Uterus (tissue), 4 donors: Measurements from ENCODE around the gene CIB4. TPM values are rescaled to one million over a fixed set of nuclear protein-coding genes. Genes with fewer than 3 reads are reported as not detected.

Experiments used
- DNase-seq, 2 donors: peaks; one replicate each; pipeline ENCODE4 v3.0.0-alpha.2; 2019 to 2020
- H3K27ac ChIP-seq, 2 donors: fragments of 200-600 bp; sonication (generic); 1 replicate in 1 of 2; 2 replicates in 1 of 2; pipeline ENCODE4 v1.5.1; 2016 to 2018
- H3K27me3 ChIP-seq, 2 donors: fragments of 200-600 bp; sonication (generic); one replicate each; pipeline ENCODE4 v1.5.1; 2018 to 2019; ENCODE audit warnings: control low read depth in 1 of 2
- H3K36me3 ChIP-seq, 2 donors: fragments of 200-600 bp; sonication (generic); one replicate each; pipeline ENCODE4 v1.5.1; 2019; ENCODE audit warnings: control low read depth in 1 of 2
- H3K4me1 ChIP-seq, 2 donors: fragments of 200-600 bp; sonication (generic); one replicate each; pipeline ENCODE4 v1.5.1; 2018 to 2019; ENCODE audit warnings: control low read depth in 1 of 2
- H3K4me3 ChIP-seq, 2 donors: fragments of 200-600 bp; sonication (generic); 1 replicate in 1 of 2; 2 replicates in 1 of 2; pipeline ENCODE4 v1.5.1; 2018 to 2019; ENCODE audit warnings: mild to moderate bottlenecking in 1 of 2
- H3K9me3 ChIP-seq, 2 donors: fragments of 200-600 bp; sonication (generic); one replicate each; pipeline ENCODE4 v1.5.1; 2019; ENCODE audit warnings: control low read depth in 1 of 2
- POLR2A ChIP-seq, 2 donors: fragments of 450-650 bp; IDR thresholded peaks; one replicate each; pipeline ENCODE4 v1.6.1; 2016; ENCODE audit warnings: antibody characterized with exemption in 2 of 2, mild to moderate bottlenecking in 1 of 2, moderate library complexity in 1 of 2
- intact Hi-C: fragments of 100-400 bp; cut with DNase I; formaldehyde crosslinking; loops from one replicate; pipeline ENCODE4 v1.15.1; 2023; ENCODE audit warnings: low total_unique reads
- total RNA-seq, 4 donors: library from RNA; depleted of rRNA in 3 of 4; stranded (reverse); fragments of >200 nt in 3 of 4; gene quantifications; one replicate each; pipeline versions ENCODE4 v1.1.0 to v1.2.4, GENCODE V29; 2014 to 2023
- TF ChIP-seq, protein P1 (sequence below), 4 experiments: fragments of 200-600 bp in 2 of 4; fragments of 450-650 bp in 2 of 4; sonication (generic) in 2 of 4; IDR thresholded peaks; one replicate each; pipeline ENCODE4 v1.5.1; 2016 to 2019; ENCODE audit warnings: antibody characterized with exemption in 4 of 4, mild to moderate bottlenecking in 2 of 4, moderate library complexity in 1 of 4
- donor health status: DM: yes; HTN: yes; CAD: no.

The CIB4 gene
- total RNA-seq, 4 donors from 2014 or later = 0.61 TPM; not detected in 3

DNA sequence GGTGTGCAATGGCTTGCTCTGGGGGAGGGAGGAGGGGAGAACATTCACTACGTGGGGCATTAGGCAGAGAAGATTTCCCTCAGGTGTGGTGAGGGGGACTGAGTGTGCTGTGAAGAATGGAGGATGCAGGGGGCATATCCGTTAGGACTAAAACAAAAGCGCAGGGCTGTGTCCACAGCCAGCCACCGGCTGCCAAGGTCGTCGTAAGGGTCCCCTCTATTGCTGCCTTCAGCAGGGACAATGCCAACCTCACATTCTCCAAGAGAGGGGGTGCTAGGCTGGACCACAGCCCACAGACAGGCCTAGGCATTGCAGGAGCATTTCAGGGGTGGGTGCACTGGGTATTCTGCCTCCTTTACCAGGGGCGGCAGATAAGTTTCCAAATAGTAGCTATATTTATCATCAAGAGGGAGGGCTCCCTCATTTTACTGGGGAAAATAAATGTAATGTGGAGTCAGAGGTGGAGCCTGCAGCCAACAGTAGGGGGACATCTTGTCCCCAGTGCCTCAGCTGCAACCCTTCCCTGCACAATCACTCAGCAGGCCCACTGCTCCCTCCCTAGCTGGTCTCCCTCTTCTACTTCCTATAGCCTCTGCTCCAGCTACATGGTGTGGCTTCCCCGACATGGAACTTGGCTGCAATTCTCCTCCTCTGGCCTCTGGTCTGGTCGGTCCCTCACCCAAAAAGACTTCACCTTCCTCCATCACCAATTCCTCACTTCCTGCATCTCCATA lies 88.4 kb downstream of the CIB4 start:
- H3K36me3 ChIP-seq = no peaks in the 10 kb centered on the region
- intact Hi-C loops = no loop called here
- H3K27me3 ChIP-seq = no peaks in the 10 kb centered on the region
- H3K4me1 ChIP-seq = no peaks in the 10 kb centered on the region
- no peaks in the 10 kb centered on the region for H3K9me3 ChIP-seq
- no peak overlapping the region for H3K4me3 ChIP-seq
- TF ChIP-seq POLR2A (IDR thresholded peaks at IDR 0.05) = no peak
- H3K27ac ChIP-seq = no peak overlapping the region
- DNase-seq = no peak

DNA sequence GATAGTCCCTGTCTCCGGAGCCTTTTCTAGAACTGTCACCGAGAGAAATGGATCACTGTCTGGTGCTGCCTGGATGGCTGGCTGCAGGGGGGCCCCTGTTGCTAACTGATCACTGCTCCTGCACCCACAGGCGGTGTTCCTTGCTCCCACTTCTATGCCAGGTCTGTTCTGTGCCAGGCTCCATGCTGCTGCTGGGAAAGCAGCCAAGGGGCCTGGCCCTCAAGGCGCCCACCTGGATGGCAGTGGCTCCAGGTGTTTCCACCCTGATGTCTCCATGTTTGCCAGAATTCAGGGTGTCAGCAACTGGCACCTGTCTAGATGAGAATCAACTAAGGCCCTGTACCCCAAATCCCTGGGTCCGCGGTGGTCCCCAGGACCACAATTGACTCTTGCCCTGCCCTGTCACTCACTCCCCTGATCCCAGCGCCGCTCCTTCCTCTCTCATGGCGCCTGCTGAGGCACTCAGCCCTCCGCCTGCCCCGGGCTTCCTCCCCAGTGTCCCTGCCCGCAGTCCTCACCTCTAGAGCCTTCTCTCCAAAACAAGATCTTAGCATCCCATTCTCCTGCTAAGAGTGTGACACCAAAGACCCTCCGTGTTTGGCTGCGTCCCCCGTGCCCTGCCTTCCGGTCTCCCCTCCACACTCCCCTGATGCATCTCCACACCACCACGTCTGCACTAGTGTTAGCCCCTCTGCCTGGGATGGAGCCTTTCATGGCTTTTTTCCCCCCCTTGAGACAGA lies 90.7 kb downstream of the CIB4 start:
- no peaks in the 10 kb centered on the region for H3K9me3 ChIP-seq
- no peaks in the 10 kb centered on the region for H3K36me3 ChIP-seq
- no peaks in the 10 kb centered on the region for H3K4me1 ChIP-seq
- H3K27me3 ChIP-seq = no peaks in the 10 kb centered on the region
- no peak overlapping the region for H3K27ac ChIP-seq
- no peak for DNase-seq
- TF ChIP-seq, protein P1, sequence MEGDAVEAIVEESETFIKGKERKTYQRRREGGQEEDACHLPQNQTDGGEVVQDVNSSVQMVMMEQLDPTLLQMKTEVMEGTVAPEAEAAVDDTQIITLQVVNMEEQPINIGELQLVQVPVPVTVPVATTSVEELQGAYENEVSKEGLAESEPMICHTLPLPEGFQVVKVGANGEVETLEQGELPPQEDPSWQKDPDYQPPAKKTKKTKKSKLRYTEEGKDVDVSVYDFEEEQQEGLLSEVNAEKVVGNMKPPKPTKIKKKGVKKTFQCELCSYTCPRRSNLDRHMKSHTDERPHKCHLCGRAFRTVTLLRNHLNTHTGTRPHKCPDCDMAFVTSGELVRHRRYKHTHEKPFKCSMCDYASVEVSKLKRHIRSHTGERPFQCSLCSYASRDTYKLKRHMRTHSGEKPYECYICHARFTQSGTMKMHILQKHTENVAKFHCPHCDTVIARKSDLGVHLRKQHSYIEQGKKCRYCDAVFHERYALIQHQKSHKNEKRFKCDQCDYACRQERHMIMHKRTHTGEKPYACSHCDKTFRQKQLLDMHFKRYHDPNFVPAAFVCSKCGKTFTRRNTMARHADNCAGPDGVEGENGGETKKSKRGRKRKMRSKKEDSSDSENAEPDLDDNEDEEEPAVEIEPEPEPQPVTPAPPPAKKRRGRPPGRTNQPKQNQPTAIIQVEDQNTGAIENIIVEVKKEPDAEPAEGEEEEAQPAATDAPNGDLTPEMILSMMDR (IDR thresholded peaks at IDR 0.05) = no peak
- no peak for TF ChIP-seq POLR2A (IDR thresholded peaks at IDR 0.05)
- intact Hi-C loops = no loop called here
- no peak overlapping the region for H3K4me3 ChIP-seq

DNA sequence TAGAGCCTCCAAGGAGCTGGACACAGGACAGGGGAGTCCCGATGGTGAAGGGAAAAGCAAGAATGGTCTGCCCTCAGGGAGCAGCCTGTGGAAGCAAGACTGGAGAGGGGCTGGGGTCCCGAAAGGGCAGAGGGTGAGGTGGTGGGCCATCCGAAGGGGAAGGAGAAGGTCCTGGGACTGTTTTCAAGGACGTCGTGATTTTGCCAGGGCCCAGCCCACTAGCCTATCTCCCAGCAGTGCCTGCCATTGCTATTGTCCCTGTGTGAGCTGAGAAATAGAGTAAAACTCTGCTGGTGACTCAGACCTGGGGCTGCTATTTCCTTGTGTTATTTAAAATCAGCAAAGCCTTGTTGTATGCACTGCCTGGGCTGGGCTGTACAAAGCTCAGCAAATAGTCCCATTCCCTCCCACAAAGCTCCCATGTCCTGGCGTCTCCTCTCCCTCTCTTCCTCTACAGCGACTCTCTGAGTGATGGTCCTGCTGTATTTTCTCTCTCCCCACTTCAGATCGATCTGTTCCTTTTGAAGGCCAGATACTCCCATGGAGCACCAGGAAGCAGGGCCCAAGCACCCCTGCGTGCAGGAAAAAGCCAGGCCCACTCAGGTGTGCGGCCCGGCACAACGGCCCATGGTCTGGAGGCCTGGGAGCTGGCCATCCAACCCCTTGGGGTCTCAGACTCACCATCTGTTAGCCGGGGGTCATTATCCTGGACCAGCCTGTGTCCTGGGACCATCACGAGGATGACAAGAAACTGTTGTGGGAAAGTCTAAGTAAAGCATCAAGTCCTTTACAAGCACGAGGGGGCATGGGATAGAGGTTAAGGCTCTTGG lies 98.3 kb downstream of the CIB4 start:
- no peaks in the 10 kb centered on the region for H3K4me1 ChIP-seq
- H3K4me3 ChIP-seq = no peak overlapping the region
- no peaks in the 10 kb centered on the region for H3K9me3 ChIP-seq
- intact Hi-C loops = no loop called here
- H3K27me3 ChIP-seq = no peaks in the 10 kb centered on the region
- TF ChIP-seq, protein P1 (IDR thresholded peaks at IDR 0.05) = no peak
- TF ChIP-seq POLR2A (IDR thresholded peaks at IDR 0.05) = no peak
- DNase-seq = no peak
- H3K27ac ChIP-seq = no peak overlapping the region
- H3K36me3 ChIP-seq = no peaks in the 10 kb centered on the region

DNA sequence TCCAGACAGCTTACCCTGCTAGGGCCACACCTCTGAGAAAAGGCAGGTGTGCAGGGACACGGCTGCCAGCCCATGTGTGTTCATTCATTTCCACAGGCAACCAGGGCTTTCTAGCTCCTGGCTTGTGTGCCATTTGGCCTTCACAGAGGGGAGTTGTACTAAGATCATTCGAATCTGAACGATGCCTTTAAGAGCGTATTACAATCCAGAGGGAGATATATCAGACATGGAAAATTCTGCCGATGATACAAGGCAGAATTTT lies 99.0 kb downstream of the CIB4 start:
- TF ChIP-seq, protein P1 (IDR thresholded peaks at IDR 0.05) = no peak
- TF ChIP-seq POLR2A (IDR thresholded peaks at IDR 0.05) = no peak
- no peak for DNase-seq
- H3K9me3 ChIP-seq = no peaks in the 10 kb centered on the region
- H3K36me3 ChIP-seq = no peaks in the 10 kb centered on the region
- H3K27me3 ChIP-seq = no peaks in the 10 kb centered on the region
- H3K27ac ChIP-seq = no peak overlapping the region
- H3K4me1 ChIP-seq = no peaks in the 10 kb centered on the region
- H3K4me3 ChIP-seq = no peak overlapping the region
- intact Hi-C loops = no loop called here

DNA sequence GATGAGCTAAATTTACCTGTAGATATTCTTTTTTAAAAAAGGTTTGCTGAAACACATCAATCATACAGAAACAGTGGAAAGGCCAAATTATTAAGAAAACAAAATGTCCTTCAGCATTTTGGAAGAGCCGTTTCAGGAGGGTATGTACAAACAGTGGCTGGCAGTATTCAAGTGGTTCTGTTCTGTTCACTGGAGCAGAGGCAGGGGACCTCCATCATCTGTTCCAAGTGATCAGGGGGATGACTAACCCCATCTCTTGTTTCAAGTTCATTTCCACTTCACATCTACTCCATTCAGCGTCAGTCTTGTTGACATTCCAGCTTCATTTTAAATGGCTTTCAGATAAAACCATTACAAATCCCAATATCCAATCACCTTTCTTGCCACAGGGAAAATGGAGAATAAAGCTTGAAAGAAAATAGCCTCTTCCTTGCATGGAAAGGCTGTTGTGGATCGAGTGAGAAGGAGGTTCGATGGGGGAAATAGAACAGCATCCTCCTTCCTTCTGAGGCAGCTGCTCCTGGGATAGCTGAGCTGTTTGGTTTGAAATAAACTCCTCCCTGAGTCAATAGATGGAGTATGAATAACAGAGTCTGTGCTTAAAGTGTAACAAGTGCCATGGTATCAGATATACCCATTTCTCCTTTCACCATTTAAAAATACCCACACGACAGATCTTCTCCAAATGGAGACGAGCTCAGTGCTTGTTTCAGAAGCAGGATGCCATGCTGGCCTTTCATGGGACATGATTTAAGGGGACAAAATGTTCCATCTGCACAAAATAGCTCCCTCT lies 99.6 kb downstream of the CIB4 start:
- H3K36me3 ChIP-seq = no peaks in the 10 kb centered on the region
- no peaks in the 10 kb centered on the region for H3K9me3 ChIP-seq
- H3K4me3 ChIP-seq = no peak overlapping the region
- no peaks in the 10 kb centered on the region for H3K27me3 ChIP-seq
- intact Hi-C loops = no loop called here
- DNase-seq = no peak
- no peaks in the 10 kb centered on the region for H3K4me1 ChIP-seq
- TF ChIP-seq POLR2A (IDR thresholded peaks at IDR 0.05) = no peak
- TF ChIP-seq, protein P1 (IDR thresholded peaks at IDR 0.05) = no peak
- H3K27ac ChIP-seq = no peak overlapping the region
